GM12878 (cell line): ENCODE measurements around the gene GNGT1.

ENCODE experiments used
- CHD2 ChIP-seq: IDR thresholded peaks from 2 replicates; pipeline ENCODE4 v1.6.1; 2011; ENCODE audit warnings: low read depth, low read length, improper control_type of control experiment, borderline replicate concordance
- CREB1 ChIP-seq: IDR thresholded peaks from 2 replicates; pipeline ENCODE4 v1.6.1; 2012; ENCODE audit warnings: low read depth, mild to moderate bottlenecking, inconsistent platforms
- POLR2A ChIP-seq: IDR thresholded peaks from 2 replicates; pipeline ENCODE4 v1.6.1; 2011; ENCODE audit warnings: low read depth, mild to moderate bottlenecking, low read length
- POLR2AphosphoS5 ChIP-seq: IDR thresholded peaks from 2 replicates; pipeline ENCODE4 v1.6.1; 2011; ENCODE audit warnings: mild to moderate bottlenecking, low read length, inconsistent platforms
- RB1 ChIP-seq: fragments of 450-650 bp; formaldehyde crosslinking; IDR thresholded peaks from 2 replicates; pipeline ENCODE4 v1.6.1; 2017; ENCODE audit warnings: mild to moderate bottlenecking, borderline replicate concordance
- TCF3 ChIP-seq: IDR thresholded peaks from 2 replicates; pipeline ENCODE4 v1.6.1; 2012; ENCODE audit warnings: low read depth, mild to moderate bottlenecking, low read length, borderline replicate concordance; ENCODE audit not compliant: insufficient read depth
- ZNF217 ChIP-seq: fragments of 450-650 bp; IDR thresholded peaks from 2 replicates; pipeline ENCODE4 v1.6.1; 2017; ENCODE audit warnings: antibody characterized with exemption, mild to moderate bottlenecking
- TF ChIP-seq, protein P1 (sequence below): IDR thresholded peaks from 2 replicates; pipeline ENCODE4 v1.6.1; 2012; ENCODE audit warnings: low read depth, low read length, improper control_type of control experiment
- TF ChIP-seq, protein P2 (sequence below): IDR thresholded peaks from 2 replicates; pipeline ENCODE4 v1.6.1; 2012; ENCODE audit warnings: mild to moderate bottlenecking, low read depth, low read length

DNA sequence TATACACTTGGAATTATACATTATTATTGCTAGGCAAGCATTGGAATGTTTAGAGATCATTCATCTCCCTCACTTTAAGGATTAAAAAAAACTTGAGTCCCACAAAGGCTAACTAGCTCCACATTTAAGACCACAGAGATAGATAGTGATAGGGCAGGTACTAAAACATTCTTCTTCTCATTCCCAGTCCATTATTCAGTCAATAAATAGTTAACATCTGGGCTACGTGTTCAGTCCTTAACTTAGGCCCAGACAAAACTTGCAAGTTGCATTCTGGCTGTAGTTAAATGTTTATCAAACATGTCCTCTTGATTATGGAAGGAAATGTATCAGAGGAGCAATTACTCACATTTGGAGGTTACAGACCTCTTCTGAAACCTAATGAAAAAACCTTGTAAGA lies 17.6 kb downstream of the GNGT1 start:
- TF ChIP-seq, protein P1, sequence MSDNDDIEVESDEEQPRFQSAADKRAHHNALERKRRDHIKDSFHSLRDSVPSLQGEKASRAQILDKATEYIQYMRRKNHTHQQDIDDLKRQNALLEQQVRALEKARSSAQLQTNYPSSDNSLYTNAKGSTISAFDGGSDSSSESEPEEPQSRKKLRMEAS = no peak
- no peak for TF ChIP-seq RB1
- no peak for TF ChIP-seq CHD2
- no peak for TF ChIP-seq TCF3
- TF ChIP-seq, protein P2, sequence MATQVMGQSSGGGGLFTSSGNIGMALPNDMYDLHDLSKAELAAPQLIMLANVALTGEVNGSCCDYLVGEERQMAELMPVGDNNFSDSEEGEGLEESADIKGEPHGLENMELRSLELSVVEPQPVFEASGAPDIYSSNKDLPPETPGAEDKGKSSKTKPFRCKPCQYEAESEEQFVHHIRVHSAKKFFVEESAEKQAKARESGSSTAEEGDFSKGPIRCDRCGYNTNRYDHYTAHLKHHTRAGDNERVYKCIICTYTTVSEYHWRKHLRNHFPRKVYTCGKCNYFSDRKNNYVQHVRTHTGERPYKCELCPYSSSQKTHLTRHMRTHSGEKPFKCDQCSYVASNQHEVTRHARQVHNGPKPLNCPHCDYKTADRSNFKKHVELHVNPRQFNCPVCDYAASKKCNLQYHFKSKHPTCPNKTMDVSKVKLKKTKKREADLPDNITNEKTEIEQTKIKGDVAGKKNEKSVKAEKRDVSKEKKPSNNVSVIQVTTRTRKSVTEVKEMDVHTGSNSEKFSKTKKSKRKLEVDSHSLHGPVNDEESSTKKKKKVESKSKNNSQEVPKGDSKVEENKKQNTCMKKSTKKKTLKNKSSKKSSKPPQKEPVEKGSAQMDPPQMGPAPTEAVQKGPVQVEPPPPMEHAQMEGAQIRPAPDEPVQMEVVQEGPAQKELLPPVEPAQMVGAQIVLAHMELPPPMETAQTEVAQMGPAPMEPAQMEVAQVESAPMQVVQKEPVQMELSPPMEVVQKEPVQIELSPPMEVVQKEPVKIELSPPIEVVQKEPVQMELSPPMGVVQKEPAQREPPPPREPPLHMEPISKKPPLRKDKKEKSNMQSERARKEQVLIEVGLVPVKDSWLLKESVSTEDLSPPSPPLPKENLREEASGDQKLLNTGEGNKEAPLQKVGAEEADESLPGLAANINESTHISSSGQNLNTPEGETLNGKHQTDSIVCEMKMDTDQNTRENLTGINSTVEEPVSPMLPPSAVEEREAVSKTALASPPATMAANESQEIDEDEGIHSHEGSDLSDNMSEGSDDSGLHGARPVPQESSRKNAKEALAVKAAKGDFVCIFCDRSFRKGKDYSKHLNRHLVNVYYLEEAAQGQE = no peak
- TF ChIP-seq POLR2A = no peak
- TF ChIP-seq ZNF217 = no peak
- no peak for TF ChIP-seq POLR2AphosphoS5
- TF ChIP-seq CREB1 = no peak
